Stimulated activated CD4-positive, alpha-beta T cell treated with anti-CD3 and anti-CD28 coated beads, Interleukin-4, amount 100 ng/mL, for 1 hour (primary cell): ENCODE data around the gene PLEKHA6.
A peak's percentile ranks its signal among the peaks of the same experiment; 100 is the strongest.

Experiments used
- DNase-seq: peaks from one replicate; pipeline ENCODE4 v3.0.0-alpha.2; 2020

Gene PLEKHA6

DNA sequence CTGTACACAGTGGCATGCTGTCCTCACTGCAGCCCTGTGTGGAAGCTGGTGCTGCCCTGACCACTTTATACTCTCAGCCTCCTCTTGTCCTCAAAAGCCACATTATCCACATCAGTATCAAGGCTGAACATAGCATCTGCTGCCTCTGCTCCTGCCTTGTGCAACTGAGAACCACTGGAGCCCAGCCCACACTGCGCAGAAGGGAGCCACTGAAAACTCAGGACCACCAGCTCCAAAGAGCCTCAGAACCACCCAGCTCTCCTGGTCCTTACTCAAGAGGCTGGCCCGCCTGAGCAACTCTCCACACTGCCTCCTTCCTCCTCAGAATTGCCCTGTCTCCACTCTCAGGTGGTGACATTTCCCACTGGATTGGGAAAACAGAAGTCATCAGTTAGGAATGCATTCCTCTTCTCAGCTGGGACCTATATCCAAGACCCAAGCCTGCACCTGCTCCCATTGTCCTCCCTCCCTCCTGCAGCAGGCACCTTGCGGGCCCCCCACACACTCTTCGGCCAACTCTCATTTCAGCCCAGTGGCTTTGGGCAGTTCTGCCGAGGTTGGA lies 156.4 kb downstream of the PLEKHA6 start:
- DNase-seq: no peak

DNA sequence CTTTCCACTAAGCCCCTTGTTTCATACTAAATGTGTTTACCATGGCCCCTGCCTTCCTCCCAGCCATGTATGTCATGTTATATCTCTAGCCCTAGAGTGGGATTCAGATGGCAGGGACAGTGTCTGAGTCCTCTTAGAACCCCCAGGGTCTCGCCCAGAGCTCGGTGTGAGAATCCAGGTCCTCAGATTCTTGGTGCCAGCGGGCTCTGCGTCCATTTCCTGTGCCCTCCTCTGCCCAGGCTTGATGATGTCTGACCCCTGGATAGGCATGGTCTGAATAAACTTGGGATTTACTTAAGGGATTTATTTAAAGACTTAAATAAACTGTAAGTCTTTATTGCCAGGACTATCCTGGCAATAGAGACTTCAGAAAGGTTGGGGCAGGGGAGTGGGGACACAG lies 157.2 kb downstream of the PLEKHA6 start:
- no peak for DNase-seq

DNA sequence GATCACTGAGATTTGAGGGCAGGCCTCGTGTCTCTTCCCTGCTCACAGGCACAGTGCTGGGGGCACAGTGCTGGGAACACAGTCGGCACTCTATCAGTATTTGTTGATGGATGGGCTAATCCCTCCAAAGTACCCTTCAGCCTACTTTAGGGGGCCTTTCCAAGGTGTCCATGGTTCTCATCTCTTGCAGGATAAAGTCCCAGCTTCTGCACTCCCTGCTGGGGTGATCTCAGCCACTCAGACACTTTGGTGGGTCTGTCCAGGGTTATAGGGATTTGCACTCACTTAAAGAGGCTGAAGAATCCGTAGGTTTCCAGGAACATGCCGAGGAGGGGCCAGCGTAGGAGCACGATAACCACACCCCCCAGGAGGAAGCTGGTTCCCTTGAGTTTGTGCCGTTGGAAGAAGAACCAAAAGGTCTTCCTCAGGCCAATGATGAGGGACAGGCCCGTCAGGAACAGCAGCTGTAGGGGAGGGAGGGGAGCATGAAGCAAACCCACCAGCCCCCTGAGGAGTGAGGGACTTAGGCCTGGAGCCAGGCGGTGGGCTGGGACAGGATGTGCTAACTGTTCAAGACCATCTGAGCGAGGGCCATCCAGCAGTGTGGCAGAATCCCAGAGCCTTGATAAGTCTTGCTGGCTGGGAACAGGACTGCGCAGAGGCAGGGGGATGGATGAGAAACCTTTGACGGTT lies 158.2 kb downstream of the PLEKHA6 start:
- DNase-seq: no peak

DNA sequence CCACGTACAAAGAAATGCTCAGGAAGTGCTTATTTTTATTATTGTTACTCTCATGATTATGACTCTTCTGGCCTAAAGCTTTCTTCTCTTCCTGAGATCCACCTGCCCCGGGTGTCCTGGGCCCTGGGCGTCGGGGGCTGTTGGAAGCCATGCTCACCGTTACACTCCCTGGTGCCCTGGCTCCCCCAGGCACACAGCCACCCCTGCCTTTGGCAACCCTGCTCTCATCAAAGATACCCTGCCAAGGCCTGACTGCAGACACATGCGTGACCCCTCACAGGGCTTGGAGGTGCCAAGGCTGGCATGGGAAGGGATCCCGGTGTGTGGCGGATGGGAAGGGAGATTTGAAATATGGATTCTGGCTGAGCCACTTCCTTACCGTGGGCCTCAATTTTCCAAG lies 160.2 kb downstream of the PLEKHA6 start:
- no peak for DNase-seq

DNA sequence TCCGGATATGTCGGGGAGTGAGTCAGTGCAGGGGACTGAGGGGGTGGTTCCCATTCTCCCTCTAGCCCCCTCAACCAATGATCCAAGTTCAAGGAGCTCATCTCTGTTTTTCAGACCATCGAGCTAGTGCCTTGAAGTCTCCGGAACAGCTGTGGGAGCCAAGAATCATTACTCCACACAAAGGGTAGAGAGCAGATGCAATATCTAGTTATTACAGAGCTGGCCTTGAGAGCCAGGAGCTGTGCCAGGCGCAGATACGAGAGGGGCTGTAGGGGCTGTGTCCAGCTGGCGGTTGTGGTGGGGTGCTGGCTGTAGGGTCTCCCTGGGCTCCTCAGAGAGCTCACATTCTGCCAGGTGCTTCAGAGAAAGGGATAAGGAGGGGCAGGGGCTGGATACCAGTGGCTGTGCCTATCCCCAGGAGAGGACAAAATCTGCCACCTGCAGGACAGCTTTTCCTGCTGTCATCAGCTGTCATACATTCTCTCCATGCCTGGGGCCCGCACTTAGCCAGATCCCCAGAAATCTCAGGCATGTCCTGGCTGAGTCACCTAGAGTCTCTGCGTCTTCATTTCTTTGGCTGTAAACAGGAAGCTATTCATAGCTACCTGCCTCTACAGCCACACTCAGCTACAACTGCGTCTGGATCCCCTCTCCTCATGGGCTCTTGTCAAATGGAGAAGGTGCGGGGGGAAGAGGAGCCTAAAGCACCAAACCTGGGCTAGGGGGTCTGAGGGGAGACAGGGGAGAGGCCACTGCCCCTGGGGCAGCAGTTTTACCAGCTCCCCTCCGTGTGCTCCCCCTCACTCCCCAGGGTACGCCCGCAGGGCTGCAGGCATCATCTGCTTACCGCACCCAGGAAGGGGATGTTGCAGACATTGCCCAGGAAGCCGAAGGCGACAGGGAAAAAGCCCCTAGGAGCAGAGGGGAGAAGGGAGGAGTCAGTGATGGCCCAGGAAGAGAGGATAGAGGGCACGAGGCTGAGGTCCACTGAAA lies 161.1 kb downstream of the PLEKHA6 start:
- no peak for DNase-seq

DNA sequence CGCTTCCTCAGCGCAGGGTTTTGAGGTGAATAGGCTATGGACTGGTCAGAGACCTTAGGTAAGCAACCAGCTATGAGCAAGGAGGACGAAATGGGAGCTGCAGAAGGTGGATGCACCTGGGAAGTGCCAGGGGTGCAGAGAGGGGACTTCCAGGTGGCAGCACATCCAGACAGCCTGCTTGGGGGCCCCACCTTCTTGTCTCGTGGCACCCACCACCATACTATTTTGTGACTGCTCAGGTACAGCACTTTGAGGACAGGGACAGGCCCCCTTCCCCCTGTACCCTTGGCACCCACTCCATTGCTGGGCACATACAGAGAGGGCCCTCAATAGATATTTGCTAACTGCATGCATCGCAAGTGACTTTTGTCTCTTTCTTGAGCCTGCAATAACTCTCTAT lies 162.7 kb downstream of the PLEKHA6 start:
- no peak for DNase-seq

DNA sequence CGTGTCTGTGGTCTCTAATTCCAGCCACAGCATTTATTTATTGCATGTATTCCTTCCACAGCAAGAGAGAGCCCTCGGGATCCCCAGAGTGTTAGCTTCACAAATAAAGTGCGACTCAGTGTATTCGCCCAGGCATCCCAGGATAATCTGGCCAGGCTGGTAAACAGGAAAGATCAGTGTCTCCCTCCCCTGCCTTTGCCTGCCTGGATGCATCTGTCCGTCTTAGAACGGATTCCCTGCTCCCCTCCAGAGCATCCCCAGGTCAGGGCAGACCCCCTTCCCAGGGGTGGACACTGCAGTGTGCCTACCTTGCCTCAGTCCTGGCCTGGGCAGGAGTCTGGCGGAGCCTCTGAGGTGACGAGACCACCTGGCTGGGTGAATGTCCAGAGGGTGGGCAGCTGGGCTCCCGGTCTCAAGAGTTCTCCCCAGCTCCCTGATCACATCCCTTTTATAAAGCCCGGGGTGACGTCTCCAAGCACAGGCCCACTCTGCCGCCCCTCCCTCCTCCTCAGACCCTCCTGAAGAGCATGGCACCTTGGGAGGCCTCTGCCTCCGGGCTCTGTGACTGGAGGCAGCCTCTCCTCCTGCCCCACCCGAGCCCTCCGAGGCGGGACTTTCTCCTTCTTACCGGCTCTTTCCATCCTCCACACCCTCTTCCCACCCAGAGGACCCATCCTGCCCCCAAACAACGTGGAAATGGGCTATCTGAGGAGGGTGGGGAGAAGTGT lies 163.5 kb downstream of the PLEKHA6 start, which contains the start of gene KISS1:
KISS1 (minus strand) TSS at position 424 of the 728 bp plus-strand sequence. CDS start 3,615 bp downstream, outside the sequence.
- no peak for DNase-seq

DNA sequence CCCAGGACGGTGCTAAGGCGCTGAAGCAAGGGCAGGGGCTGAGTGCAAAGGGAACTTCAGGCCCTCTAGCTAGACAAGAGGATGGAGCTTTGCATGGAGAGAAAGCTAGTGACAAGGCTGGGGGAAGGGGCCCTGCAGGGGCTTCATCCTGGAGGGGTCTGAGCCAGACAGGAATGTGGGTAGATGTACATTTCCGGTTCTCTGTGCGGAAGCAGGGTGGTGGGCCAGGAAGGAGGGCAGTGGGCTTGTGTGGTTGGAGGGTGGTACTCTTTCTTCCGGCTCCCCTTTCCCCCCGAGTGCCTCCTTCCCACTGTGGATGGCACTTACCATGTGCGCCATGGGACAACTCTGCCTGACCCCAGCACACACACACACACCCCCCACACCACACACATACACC lies 165.0 kb downstream of the PLEKHA6 start:
- no peak for DNase-seq

DNA sequence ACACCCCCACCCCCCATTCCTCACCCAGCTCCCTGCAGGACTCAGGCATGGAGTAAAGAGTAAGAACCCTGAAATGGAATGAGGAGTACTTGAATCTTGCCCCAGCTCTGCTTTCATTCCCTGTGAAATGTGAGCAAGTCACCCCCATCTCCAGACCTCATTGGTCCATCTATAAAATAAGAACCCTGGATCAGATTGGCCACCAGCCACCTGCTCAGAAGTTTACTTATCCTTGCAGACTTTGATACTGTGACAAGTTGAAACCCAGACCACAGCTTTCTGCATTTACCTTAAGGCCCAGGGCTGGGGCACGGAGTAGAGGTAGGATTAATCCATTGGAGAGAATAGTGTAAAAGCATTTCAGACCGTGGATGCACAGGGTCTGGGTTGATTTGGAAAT lies 165.6 kb downstream of the PLEKHA6 start:
- no peak for DNase-seq

DNA sequence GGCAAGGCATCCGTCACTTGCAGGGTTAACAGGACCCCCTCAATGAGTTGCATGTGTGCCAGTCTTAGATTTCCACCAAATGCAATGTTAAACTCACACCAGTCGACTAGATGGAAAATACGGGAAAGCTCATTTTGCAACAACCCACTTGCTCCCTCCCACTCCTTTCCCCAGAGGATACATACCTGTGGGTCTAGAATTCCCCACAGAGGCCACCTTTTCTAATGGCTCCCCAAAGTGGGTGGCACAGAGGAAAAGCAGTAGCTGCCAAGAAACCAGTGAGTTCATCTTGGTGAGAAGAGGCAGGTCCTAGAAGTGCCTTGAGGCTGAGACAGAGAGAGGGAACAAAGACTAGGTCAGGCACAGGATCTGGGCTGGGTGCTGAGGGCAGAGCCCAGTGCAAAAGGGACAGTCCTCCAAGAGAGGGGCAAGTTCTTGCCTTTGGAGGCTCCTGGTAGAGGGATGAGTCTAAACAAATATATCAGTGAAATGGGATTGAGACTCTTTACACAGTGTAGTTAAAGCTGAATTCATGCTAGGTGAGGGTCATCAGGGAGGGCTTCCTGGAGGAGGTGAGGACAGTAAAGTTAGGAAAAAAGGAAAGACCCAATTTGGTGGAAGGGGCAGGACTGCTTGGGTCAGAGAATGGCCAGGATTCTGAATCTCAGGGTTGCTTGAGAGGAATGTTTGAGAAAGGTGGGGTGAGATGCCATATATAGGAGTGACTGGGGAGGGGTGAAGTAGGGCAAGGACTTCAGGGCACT lies 167.0 kb downstream of the PLEKHA6 start:
- no peak for DNase-seq

DNA sequence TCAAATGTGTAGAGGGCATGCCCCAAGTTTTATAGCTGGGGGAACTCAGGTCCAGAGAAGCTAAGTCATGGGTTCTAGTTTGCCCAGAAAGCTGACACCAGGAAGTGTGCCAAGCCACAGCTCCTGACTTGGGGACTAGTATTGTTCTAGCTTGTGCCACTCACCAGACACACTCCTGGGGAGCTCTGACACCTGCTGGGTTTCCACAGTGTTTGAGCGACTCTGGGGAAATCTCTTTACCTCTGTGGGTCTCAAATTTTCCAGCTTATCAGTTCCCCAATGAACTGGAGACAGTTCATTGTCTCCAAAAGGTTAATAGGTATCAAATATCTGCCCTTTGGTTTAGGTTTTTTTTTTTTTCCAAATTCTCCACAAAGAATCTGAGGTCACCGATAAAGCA lies 167.7 kb downstream of the PLEKHA6 start:
- DNase-seq: no peak

DNA sequence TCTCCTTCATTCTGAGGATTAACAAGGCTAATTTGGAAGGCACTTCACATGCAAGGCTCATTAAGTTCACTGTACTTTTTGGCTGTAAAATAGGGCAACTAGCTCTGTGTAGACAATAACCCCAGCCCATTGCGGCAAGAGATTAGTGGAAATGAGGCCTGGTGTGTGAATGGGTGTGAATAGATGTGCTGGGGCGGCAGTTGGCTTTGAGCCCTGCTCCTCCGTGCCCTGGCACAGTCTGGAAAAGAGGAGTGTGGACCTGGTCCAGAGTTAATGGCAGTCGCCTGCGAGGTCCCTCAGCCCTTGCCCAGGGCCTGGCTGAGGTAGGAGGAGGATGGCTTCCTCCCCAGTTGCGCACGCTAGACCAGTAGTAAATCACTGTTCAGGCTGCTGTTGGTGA lies 168.3 kb downstream of the PLEKHA6 start:
- no peak for DNase-seq

DNA sequence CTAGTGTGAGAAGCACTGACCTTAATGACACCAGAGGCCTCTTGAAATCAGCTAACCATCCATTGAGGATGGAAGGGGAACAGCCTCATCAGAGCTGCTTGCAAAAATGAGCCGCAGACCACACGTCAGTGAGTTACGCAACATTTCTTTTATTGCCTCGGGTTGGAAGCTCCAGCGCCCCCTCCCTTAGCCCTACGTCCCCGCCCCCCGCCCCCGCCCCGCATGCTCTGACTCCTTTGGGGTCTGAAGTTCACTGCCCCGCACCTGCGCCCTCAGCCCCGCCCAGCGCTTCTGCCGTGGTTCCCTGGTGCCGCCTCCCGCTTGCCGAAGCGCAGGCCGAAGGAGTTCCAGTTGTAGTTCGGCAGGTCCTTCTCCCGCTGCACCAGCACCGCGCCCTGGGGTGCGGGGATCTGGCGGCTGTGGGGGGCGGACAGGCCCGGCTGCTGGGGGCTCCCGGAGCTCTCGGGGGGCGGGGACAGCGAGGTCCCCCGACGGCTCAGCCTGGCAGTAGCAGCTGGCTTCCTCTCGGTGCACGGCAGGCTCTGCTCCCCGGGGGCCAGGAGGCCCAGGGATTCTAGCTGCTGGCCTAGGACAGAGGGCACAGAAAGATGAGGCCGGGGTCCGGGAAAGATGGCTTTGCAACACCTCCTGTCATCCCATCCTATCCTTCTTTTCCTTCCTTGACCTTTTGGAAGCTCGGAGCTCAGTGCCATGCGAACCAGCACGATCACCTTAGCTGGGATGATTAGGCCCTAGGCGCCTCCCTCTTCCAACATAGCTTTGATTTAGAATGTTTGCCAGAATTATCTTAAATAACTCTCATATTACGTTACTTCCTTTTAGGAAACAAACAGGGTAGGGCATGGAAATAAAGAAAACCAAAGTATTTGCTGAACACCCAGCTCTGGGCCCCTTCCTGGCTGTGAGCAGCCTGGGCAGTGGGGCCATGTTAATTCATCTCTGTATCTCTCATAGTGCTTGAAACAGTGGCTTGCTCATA lies 169.2 kb downstream of the PLEKHA6 start:
- peak; percentile 19 for DNase-seq

DNA sequence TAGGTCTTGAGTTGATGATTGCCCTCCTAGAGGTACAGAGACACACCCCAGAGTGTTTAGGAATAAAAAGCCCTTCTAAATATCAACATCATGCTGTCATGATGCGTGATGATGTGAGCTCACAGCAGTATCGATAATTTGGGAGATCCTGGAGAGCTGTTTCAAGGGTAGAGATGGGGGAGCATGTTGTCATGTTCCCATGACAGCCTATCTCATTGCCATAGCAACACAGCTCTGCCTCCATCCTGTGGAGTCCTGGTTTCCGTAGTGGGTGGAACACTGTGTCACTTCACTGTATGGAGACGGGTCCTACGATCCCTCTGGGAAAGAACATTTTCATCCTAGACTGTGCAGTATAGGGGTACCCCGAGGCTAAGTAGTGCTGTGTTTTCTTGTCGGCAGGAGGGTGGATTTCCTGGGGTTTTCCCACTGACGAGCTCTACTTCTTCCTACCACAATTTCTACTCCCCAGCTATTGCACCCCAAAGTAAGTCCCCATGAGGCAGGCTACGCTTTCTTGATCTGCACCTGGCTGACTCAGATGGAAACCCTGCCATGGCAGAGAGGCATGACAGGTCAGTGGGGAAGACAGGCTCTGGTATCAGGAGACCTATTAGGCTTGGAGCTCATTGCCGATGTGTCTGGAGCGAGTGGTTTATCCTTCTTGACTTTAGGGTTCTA lies 170.6 kb downstream of the PLEKHA6 start:
- DNase-seq: no peak

DNA sequence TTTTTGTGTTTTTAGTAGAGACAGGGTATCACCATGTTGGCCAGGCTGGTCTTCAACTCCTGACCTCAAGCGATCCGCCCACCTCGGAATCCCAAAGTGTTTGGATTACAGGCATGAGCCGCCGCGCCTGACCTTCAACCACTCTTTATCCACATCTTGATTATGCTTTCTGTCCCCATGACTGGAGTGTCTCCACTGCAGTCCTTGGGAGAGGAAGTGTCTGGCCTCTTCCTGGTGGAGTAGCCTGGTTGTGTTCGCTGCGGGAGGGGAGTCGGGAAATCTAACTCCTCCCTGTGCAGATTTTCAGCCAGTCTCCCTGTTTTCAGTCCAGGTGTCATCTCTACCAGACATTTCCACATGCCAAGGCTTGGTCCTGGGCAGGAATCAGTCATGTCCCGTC lies 173.1 kb downstream of the PLEKHA6 start:
- DNase-seq: no peak

DNA sequence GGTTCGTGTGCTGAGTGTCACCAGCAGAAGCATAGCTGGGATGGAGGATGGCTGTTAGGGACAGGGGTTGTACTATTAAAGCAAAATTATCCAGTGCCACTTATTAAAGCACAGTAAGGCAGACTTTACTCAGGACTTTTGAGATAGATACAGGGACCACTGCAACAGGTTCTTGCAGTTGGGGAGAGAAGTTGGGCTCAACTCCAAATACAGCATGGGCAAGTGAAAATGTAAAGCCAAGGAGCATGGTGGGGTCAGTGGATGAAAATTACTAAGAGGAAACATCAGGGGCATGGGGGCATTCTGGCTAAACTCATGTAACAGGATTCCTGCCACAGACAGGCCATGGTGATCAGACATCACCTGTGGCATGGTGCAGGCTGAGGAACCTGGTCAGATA lies 178.6 kb downstream of the PLEKHA6 start:
- DNase-seq: no peak

DNA sequence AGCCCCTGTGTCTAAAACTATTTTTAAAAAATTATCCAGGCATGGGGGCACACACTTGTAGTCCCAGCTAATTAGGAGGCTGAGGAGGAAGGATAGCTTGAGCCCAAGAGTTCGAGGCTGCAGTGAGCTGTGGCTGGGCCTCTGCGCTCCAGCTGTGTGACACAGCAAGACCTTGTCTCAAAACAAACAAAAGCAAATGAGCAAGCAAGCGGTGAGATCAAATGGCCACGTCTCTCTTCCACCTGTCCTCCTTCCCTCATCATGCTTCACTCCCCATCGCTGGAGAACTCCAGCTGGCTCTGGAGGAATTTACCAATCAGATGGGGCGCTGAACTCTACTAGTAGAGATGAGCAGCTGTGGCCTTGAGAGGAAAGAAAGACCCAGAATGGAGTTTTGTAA lies 179.6 kb downstream of the PLEKHA6 start:
- DNase-seq: no peak

DNA sequence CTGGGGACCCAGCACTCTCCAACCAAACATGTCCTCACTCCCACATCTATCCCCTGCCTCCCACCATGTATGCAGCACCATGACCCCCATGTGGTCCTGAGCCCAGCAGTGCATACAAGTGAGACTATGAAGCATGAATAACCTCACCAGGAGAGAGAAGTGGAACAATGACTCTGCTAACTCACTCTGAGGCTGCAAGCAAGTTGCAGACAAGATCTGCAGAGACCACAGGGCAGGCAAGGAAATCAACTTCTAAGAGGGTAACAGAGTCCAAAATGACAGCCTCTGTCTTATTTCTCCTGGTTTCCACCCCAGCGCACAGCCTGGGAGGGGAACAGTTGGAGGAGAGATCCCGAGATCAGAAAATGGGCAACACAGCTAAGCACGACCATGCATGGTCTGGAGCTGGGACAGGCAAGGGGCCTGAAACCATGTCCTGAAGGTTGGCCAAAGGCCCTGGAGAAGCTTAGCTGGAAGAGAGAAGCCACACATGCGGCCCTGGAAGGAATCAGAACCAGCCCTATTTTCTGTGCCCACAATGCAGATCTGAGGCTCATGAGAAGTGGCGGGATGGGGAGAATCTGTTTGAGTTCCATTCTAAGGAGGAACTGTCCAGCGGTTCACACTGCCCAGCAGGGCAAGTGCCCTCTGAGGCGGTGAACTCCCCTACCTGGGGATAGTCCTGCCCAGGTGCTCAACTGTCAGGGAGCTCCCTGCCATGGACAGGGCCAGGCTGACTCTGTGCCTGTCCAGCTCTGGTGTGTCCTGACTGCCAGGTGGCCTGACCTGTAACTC lies 181.0 kb downstream of the PLEKHA6 start:
- DNase-seq: no peak

DNA sequence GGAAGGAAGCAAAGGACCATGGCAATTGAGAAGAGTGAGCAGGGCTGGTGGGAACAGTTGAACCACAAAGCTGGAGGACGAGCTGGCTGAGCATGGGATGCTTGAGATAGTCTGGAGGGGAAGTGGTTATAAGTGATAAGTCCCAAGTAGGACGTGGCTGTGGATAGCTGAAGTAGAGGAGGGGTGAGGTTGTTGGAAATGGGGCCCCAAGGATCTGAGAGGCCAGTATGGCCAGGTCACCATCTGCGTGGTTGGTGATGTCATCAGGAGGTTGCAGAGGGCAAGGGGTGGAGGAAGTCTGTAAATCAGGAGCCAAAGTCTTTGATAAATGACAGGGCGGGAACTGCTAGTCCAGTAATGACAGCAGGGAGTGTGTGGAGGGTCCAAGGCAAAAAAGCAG lies 182.6 kb downstream of the PLEKHA6 start:
- DNase-seq: no peak
